Activated T-cell treated with anti-CD3 and anti-CD28 coated beads for 1 hour (primary cell): ENCODE results near the gene MELTF.

Experiments used
- DNase-seq: peaks from one replicate; pipeline ENCODE4 v3.0.0-alpha.2; 2020; ENCODE audit warnings: low read depth

Gene MELTF

GRCh38 chr3:196994056-196994455 lies 35.6 kb downstream of the MELTF start:
- DNase-seq = no peak

- no peak for DNase-seq
These were observed 37.1 kb downstream of the MELTF start for GRCh38 chr3:196992461-196993065.

- no peak for DNase-seq
These were observed 37.8 kb downstream of the MELTF start for GRCh38 chr3:196991581-196992460.

GRCh38 chr3:196990601-196991007 lies 39.0 kb downstream of the MELTF start:
- DNase-seq = no peak

- no peak for DNase-seq
These were observed 39.8 kb downstream of the MELTF start for GRCh38 chr3:196989721-196990262.

GRCh38 chr3:196988241-196989029 lies 41.2 kb downstream of the MELTF start:
- no peak for DNase-seq

- DNase-seq = no peak
These were observed 42.6 kb downstream of the MELTF start for GRCh38 chr3:196987022-196987421.

- no peak for DNase-seq
These were observed 43.4 kb downstream of the MELTF start for GRCh38 chr3:196985954-196986885.

GRCh38 chr3:196985298-196985697 lies 44.3 kb downstream of the MELTF start:
- no peak for DNase-seq

GRCh38 chr3:196983186-196983585 lies 46.4 kb downstream of the MELTF start:
- DNase-seq = no peak

- no peak for DNase-seq
These were observed 48.0 kb downstream of the MELTF start for GRCh38 chr3:196981657-196982056.

GRCh38 chr3:196979545-196979944 lies 50.1 kb downstream of the MELTF start:
- DNase-seq = no peak

- DNase-seq = no peak
These were observed 52.7 kb downstream of the MELTF start for GRCh38 chr3:196976941-196977340.

- DNase-seq = no peak
These were observed 54.3 kb downstream of the MELTF start for GRCh38 chr3:196975349-196975748.

GRCh38 chr3:196974661-196975060 lies 55.0 kb downstream of the MELTF start:
- no peak for DNase-seq

- DNase-seq = no peak
These were observed 58.4 kb downstream of the MELTF start for GRCh38 chr3:196971094-196971698.

GRCh38 chr3:196970547-196971093 lies 59.0 kb downstream of the MELTF start:
- no peak for DNase-seq

- DNase-seq = peak; percentile 59
These were observed 59.7 kb downstream of the MELTF start for GRCh38 chr3:196969660-196970546.

GRCh38 chr3:196969134-196969659 lies 60.4 kb downstream of the MELTF start:
- no peak for DNase-seq
